Activated T-cell treated with anti-CD3 and anti-CD28 coated beads, Interleukin-2, amount 50 U/mL, for 24 hours (primary cell): ENCODE measurements around the gene IL10RA.

ENCODE experiments used
- DNase-seq: peaks from one replicate; pipeline ENCODE4 v3.0.0-alpha.2; 2020
- H3K27ac Mint-ChIP-seq: 2 replicates; pipeline ENCODE4 v1.8.0; 2020; ENCODE audit warnings: mild to moderate bottlenecking, mixed read lengths
- H3K27me3 Mint-ChIP-seq: 2 replicates; pipeline ENCODE4 v1.8.0; 2020; ENCODE audit warnings: mixed read lengths
- H3K36me3 Mint-ChIP-seq: 2 replicates; pipeline ENCODE4 v1.8.0; 2020; ENCODE audit warnings: low read depth, mixed read lengths
- H3K4me1 Mint-ChIP-seq: 2 replicates; pipeline ENCODE4 v1.8.0; 2020; ENCODE audit warnings: low read depth, mixed read lengths
- H3K4me3 Mint-ChIP-seq: 2 replicates; pipeline ENCODE4 v1.8.0; 2020; ENCODE audit warnings: mild to moderate bottlenecking, moderate library complexity, mixed read lengths
- H3K9me3 Mint-ChIP-seq: 2 replicates; pipeline ENCODE4 v1.8.0; 2020; ENCODE audit warnings: mixed read lengths

The IL10RA gene

GRCh38 chr11:117993988-117994745 lies 8.0 kb downstream of the IL10RA start:
- H3K4me3 Mint-ChIP-seq, result no peak overlapping the region

GRCh38 chr11:117995472-117995871 lies 9.3 kb downstream of the IL10RA start:
- Mint-ChIP-seq H3K4me3 (no peak overlapping the region), H3K36me3 (peaks cover 100% of the 10 kb centered on the region), H3K27ac (peak overlapping the region; percentile 33), H3K27me3 (no peaks in the 10 kb centered on the region), H3K9me3 (no peaks in the 10 kb centered on the region), H3K4me1 (peaks cover 96% of the 10 kb centered on the region)
- DNase-seq, result no peak

More at GRCh38 chr11:117993988-117994745, 8.0 kb downstream of the IL10RA start:
- no peaks in the 10 kb centered on the region for H3K9me3 Mint-ChIP-seq
- DNase-seq, result no peak
- H3K27me3 Mint-ChIP-seq, result no peaks in the 10 kb centered on the region
- peak overlapping the region; percentile 7 for H3K27ac Mint-ChIP-seq
- peaks cover 100% of the 10 kb centered on the region for H3K36me3 Mint-ChIP-seq
- peaks cover 96% of the 10 kb centered on the region for H3K4me1 Mint-ChIP-seq

- Mint-ChIP-seq H3K9me3 (no peaks in the 10 kb centered on the region), H3K27ac (peak overlapping the region; percentile 14), H3K27me3 (no peaks in the 10 kb centered on the region), H3K36me3 (peaks cover 100% of the 10 kb centered on the region), H3K4me1 (peaks cover 96% of the 10 kb centered on the region), H3K4me3 (no peak overlapping the region)
- DNase-seq, result no peak
Measured at GRCh38 chr11:117996058-117996457, 9.9 kb downstream of the IL10RA start.

GRCh38 chr11:117997406-117997805 lies 11.2 kb downstream of the IL10RA start:
- H3K4me3 Mint-ChIP-seq, result no peak overlapping the region
- H3K27me3 Mint-ChIP-seq, result no peaks in the 10 kb centered on the region
- no peak for DNase-seq
- H3K36me3 Mint-ChIP-seq, result peaks cover 94% of the 10 kb centered on the region
- H3K9me3 Mint-ChIP-seq, result no peaks in the 10 kb centered on the region
- H3K4me1 Mint-ChIP-seq, result peaks cover 97% of the 10 kb centered on the region
- peak overlapping the region; percentile 94 for H3K27ac Mint-ChIP-seq

GRCh38 chr11:117997823-117998579 lies 11.8 kb downstream of the IL10RA start:
- Mint-ChIP-seq H3K27ac (peak overlapping the region; percentile 94), H3K4me1 (peaks cover 97% of the 10 kb centered on the region), H3K4me3 (peak overlapping the region; percentile 13)

GRCh38 chr11:117998664-117999353 lies 12.6 kb downstream of the IL10RA start:
- H3K4me1 Mint-ChIP-seq, result peaks cover 97% of the 10 kb centered on the region
- H3K4me3 Mint-ChIP-seq, result no peak overlapping the region
- no peak for DNase-seq
- peaks cover 86% of the 10 kb centered on the region for H3K36me3 Mint-ChIP-seq
- H3K9me3 Mint-ChIP-seq, result peaks cover 4% of the 10 kb centered on the region
- H3K27ac Mint-ChIP-seq, result peak overlapping the region; percentile 94
- H3K27me3 Mint-ChIP-seq, result no peaks in the 10 kb centered on the region

More at GRCh38 chr11:117997823-117998579, 11.8 kb downstream of the IL10RA start:
- Mint-ChIP-seq H3K27me3 (no peaks in the 10 kb centered on the region), H3K36me3 (peaks cover 88% of the 10 kb centered on the region), H3K9me3 (no peaks in the 10 kb centered on the region)
- peak; percentile 63 for DNase-seq

GRCh38 chr11:117999354-117999993 lies 13.3 kb downstream of the IL10RA start:
- DNase-seq, result peak; percentile 34
- peaks cover 85% of the 10 kb centered on the region for H3K36me3 Mint-ChIP-seq
- peak overlapping the region; percentile 79 for H3K27ac Mint-ChIP-seq
- no peaks in the 10 kb centered on the region for H3K27me3 Mint-ChIP-seq
- peaks cover 99% of the 10 kb centered on the region for H3K4me1 Mint-ChIP-seq
- no peak overlapping the region for H3K4me3 Mint-ChIP-seq
- peaks cover 9% of the 10 kb centered on the region for H3K9me3 Mint-ChIP-seq

- Mint-ChIP-seq H3K9me3 (peaks cover 9% of the 10 kb centered on the region), H3K4me1 (peaks cover 99% of the 10 kb centered on the region), H3K36me3 (peaks cover 78% of the 10 kb centered on the region), H3K27me3 (no peaks in the 10 kb centered on the region), H3K27ac (peak overlapping the region; percentile 99), H3K4me3 (no peak overlapping the region)
- DNase-seq, result no peak
Measured at GRCh38 chr11:118000067-118000849, 14.1 kb downstream of the IL10RA start.

GRCh38 chr11:118000850-118001228 lies 14.6 kb downstream of the IL10RA start:
- Mint-ChIP-seq H3K27me3 (no peaks in the 10 kb centered on the region), H3K4me3 (no peak overlapping the region), H3K36me3 (peaks cover 72% of the 10 kb centered on the region), H3K9me3 (peaks cover 9% of the 10 kb centered on the region), H3K27ac (peak overlapping the region; percentile 99), H3K4me1 (peaks cover 99% of the 10 kb centered on the region)
- no peak for DNase-seq

GRCh38 chr11:118001494-118001971 lies 15.3 kb downstream of the IL10RA start:
- Mint-ChIP-seq H3K4me1 (peaks cover 99% of the 10 kb centered on the region), H3K27me3 (no peaks in the 10 kb centered on the region), H3K27ac (peak overlapping the region; percentile 99), H3K4me3 (peak overlapping the region; percentile 64), H3K9me3 (peaks cover 9% of the 10 kb centered on the region), H3K36me3 (peaks cover 65% of the 10 kb centered on the region)
- no peak for DNase-seq

GRCh38 chr11:118002010-118002540 lies 15.9 kb downstream of the IL10RA start:
- peaks cover 59% of the 10 kb centered on the region for H3K36me3 Mint-ChIP-seq
- H3K4me3 Mint-ChIP-seq, result peak overlapping the region; percentile 64
- no peaks in the 10 kb centered on the region for H3K27me3 Mint-ChIP-seq
- peak; percentile 68 for DNase-seq
- H3K27ac Mint-ChIP-seq, result peak overlapping the region; percentile 99
- peaks cover 99% of the 10 kb centered on the region for H3K4me1 Mint-ChIP-seq
- peaks cover 9% of the 10 kb centered on the region for H3K9me3 Mint-ChIP-seq

GRCh38 chr11:118002541-118003423 lies 16.6 kb downstream of the IL10RA start:
- peak overlapping the region; percentile 64 for H3K4me3 Mint-ChIP-seq

More at GRCh38 chr11:118002541-118003423, 16.6 kb downstream of the IL10RA start:
- Mint-ChIP-seq H3K4me1 (peaks cover 99% of the 10 kb centered on the region), H3K9me3 (peaks cover 9% of the 10 kb centered on the region), H3K36me3 (peaks cover 52% of the 10 kb centered on the region), H3K27me3 (no peaks in the 10 kb centered on the region), H3K27ac (peak overlapping the region; percentile 99)
- peak; percentile 76 for DNase-seq
